CD14-positive monocyte (primary cell): ENCODE results near the gene EGF. TPM values are rescaled to one million over a fixed set of nuclear protein-coding genes. Genes with fewer than 3 reads are reported as not detected.

Experiments used
- DNase-seq, 3 donors: peaks; one replicate each; pipeline ENCODE4 v3.0.0-alpha.2; 2011 to 2022
- H2AFZ ChIP-seq: 2 replicates; pipeline ENCODE4 v1.6.0; 2012; ENCODE audit warnings: mild to moderate bottlenecking, low read depth, low read length, inconsistent platforms; ENCODE audit not compliant: insufficient read depth, poor library complexity, severe bottlenecking
- H3K27ac ChIP-seq, 2 donors: 1 replicate in 1 of 2; 2 replicates in 1 of 2; pipeline ENCODE4 v1.5.1; 2012 to 2013; ENCODE audit warnings: low read length in 2 of 2, control low read depth in 1 of 2, inconsistent platforms in 1 of 2, low read depth in 1 of 2, mild to moderate bottlenecking in 1 of 2
- H3K27me3 ChIP-seq, 2 donors: one replicate each; pipeline versions ENCODE4 v1.6.0 to v1.6.1; 2011 to 2013; ENCODE audit warnings: low read length in 2 of 2; ENCODE audit not compliant: control insufficient read depth in 2 of 2, insufficient read depth in 2 of 2
- H3K36me3 ChIP-seq, 2 donors: replicated peaks in 1 of 2; 1 replicate in 1 of 2; 2 replicates in 1 of 2; pipeline versions ENCODE4 v1.5.1 to v1.6.1; 2012 to 2013; ENCODE audit warnings: low read length in 2 of 2, control low read depth in 1 of 2, inconsistent platforms in 1 of 2, mild to moderate bottlenecking in 1 of 2; ENCODE audit not compliant: insufficient read depth in 2 of 2, control insufficient read depth in 1 of 2
- H3K4me1 ChIP-seq, 2 donors: 1 replicate in 1 of 2; 2 replicates in 1 of 2; pipeline versions ENCODE4 v1.5.1 to v1.6.1; 2012 to 2013; ENCODE audit warnings: low read length in 2 of 2, control low read depth in 1 of 2, inconsistent platforms in 1 of 2, mild to moderate bottlenecking in 1 of 2, moderate library complexity in 1 of 2; ENCODE audit not compliant: insufficient read depth in 2 of 2, control insufficient read depth in 1 of 2
- H3K4me2 ChIP-seq: replicated peaks from 2 replicates; pipeline ENCODE3; 2012; ENCODE audit warnings: low read length, moderate library complexity, mild to moderate bottlenecking; ENCODE audit not compliant: poor library complexity, severe bottlenecking; ENCODE audit errors: extremely low read depth
- H3K4me3 ChIP-seq, 3 experiments: fragments of 200-600 bp in 1 of 3; sonication (generic) in 1 of 3; replicated peaks in 1 of 3; 1 replicate in 2 of 3; 2 replicates in 1 of 3; pipeline ENCODE4 v1.5.1; 2011 to 2013; ENCODE audit warnings: low read length in 3 of 3, mild to moderate bottlenecking in 3 of 3, control low read depth in 2 of 3, low read depth in 2 of 3, inconsistent platforms in 1 of 3, moderate library complexity in 1 of 3
- H3K79me2 ChIP-seq: 2 replicates; pipeline ENCODE4 v1.6.0; 2012; ENCODE audit warnings: mild to moderate bottlenecking, control low read depth, inconsistent platforms, low read length, moderate library complexity; ENCODE audit not compliant: insufficient read depth
- H3K9ac ChIP-seq: 2 replicates; pipeline ENCODE4 v1.6.0; 2017; ENCODE audit warnings: low read length, mild to moderate bottlenecking; ENCODE audit not compliant: insufficient read depth, poor library complexity, severe bottlenecking
- H3K9me3 ChIP-seq, 2 donors: replicated peaks in 1 of 2; 1 replicate in 1 of 2; 2 replicates in 1 of 2; pipeline versions ENCODE4 v1.5.1 to v1.6.1; 2012 to 2013; ENCODE audit warnings: low read length in 2 of 2, control low read depth in 1 of 2; ENCODE audit not compliant: control insufficient read depth in 1 of 2, insufficient read depth in 1 of 2
- H4K20me1 ChIP-seq: 2 replicates; pipeline ENCODE4 v1.6.0; 2012; ENCODE audit warnings: mild to moderate bottlenecking, low read length, control low read depth, moderate library complexity; ENCODE audit not compliant: insufficient read depth
- H3K27ac Mint-ChIP-seq, 7 donors: one replicate each; pipeline ENCODE4 v1.8.0; 2020; ENCODE audit warnings: mild to moderate bottlenecking in 7 of 7, mixed read lengths in 7 of 7, moderate library complexity in 6 of 7, inconsistent platforms in 2 of 7
- H3K27me3 Mint-ChIP-seq, 3 donors: one replicate each; pipeline ENCODE4 v1.8.0; 2021 to 2022; ENCODE audit warnings: low read depth in 3 of 3, mild to moderate bottlenecking in 3 of 3, mixed read lengths in 3 of 3, moderate library complexity in 3 of 3, inconsistent platforms in 1 of 3
- H3K36me3 Mint-ChIP-seq, 2 donors: one replicate each; pipeline ENCODE4 v1.8.0; 2020; ENCODE audit warnings: mixed read lengths in 2 of 2, inconsistent platforms in 1 of 2, mild to moderate bottlenecking in 1 of 2
- H3K4me1 Mint-ChIP-seq: one replicate; pipeline ENCODE4 v1.8.0; 2020; ENCODE audit warnings: mild to moderate bottlenecking, mixed read lengths
- H3K4me3 Mint-ChIP-seq, 2 donors: one replicate each; pipeline ENCODE4 v1.8.0; 2020; ENCODE audit warnings: mild to moderate bottlenecking in 2 of 2, mixed read lengths in 2 of 2, moderate library complexity in 1 of 2
- H3K9me3 Mint-ChIP-seq, 7 donors: one replicate each; pipeline ENCODE4 v1.8.0; 2020 to 2022; ENCODE audit warnings: mixed read lengths in 7 of 7, mild to moderate bottlenecking in 6 of 7, moderate library complexity in 6 of 7, inconsistent platforms in 2 of 7
- CTCF ChIP-seq: fragments of 200-600 bp; IDR thresholded peaks from one replicate; pipeline ENCODE4 v1.8.0; 2022; ENCODE audit warnings: antibody characterized with exemption, mild to moderate bottlenecking
- WGBS: methylation state at CpG from one replicate; pipeline ENCODE4 v1.1.5; 2013; ENCODE audit warnings: missing lambda C conversion rate; ENCODE audit not compliant: insufficient coverage; 5-methylcytosine and 5-hydroxymethylcytosine counted together
- intact Hi-C, 2 donors: fragments of 100-400 bp; cut with micrococcal nuclease; formaldehyde crosslinking; loops; one replicate each; pipeline versions ENCODE4 v1.15.0 to v1.15.1; 2023
- polyA plus RNA-seq, 3 donors: library from polyadenylated mRNA; depleted of rRNA in 1 of 3; unstranded in 2 of 3; stranded (reverse) in 1 of 3; fragments of 300-500 nt in 2 of 3; fragments of >200 nt in 1 of 3; fragmentation: Illumina TruSeq in 2 of 3; gene quantifications; 1 replicate in 2 of 3; 2 replicates in 1 of 3; pipeline ENCODE4 v1.2.3, GENCODE V29; 2012 to 2021

EGF gene
- polyA plus RNA-seq, 3 donors = 0.17 to 4.8 TPM; not detected in 1

GRCh38 chr4:110058677-110059076 is 146.0 kb downstream of the EGF start:
- no peak overlapping the region for H3K27ac ChIP-seq
- peaks cover 47 to 70% of the 10 kb centered on the region in 2 donors for H3K27me3 ChIP-seq
- no peak overlapping the region for H3K4me2 ChIP-seq
- Mint-ChIP-seq H3K27ac (no peak overlapping the region), H3K4me3 (no peak overlapping the region), H3K4me1 (peaks cover 18% of the 10 kb centered on the region), H3K36me3 (peaks cover 0 to 2% of the 10 kb centered on the region in 2 donors), H3K27me3 (peaks cover 16 to 67% (median 22%) of the 10 kb centered on the region in 3 donors), H3K9me3 (no peaks in the 10 kb centered on the region)
- H3K4me1 ChIP-seq = peaks cover 16 to 17% of the 10 kb centered on the region in 2 donors
- no peaks in the 10 kb centered on the region for H4K20me1 ChIP-seq
- H3K9me3 ChIP-seq = no peaks in the 10 kb centered on the region
- H3K4me3 ChIP-seq = no peak overlapping the region
- no peak overlapping the region for H3K9ac ChIP-seq
- WGBS = no CpG with 5 or more reads among the region's 1 CpG
- H2AFZ ChIP-seq = no peak overlapping the region
- no peak for TF ChIP-seq CTCF
- intact Hi-C loops = loop anchor here (10.0 kb wide), 2 partner anchors 136 to 146 kb away; partner anchors contain the start of gene ELOVL6 (in 1 of the 2)
- no peaks in the 10 kb centered on the region for H3K79me2 ChIP-seq
- H3K36me3 ChIP-seq = no peaks in the 10 kb centered on the region
- DNase-seq = no peak

GRCh38 chr4:110059556-110060191 is 147.0 kb downstream of the EGF start:
- peak overlapping the region; percentile 26 for H3K4me2 ChIP-seq
- no peaks in the 10 kb centered on the region for H3K36me3 ChIP-seq
- peak; percentile 6 to 34 (median 21) for DNase-seq
- Mint-ChIP-seq H3K27ac (peak overlapping the region in 1 of 7 donors; percentile 38), H3K4me1 (peaks cover 18% of the 10 kb centered on the region), H3K27me3 (peaks cover 16 to 63% (median 21%) of the 10 kb centered on the region in 3 donors), H3K36me3 (peaks cover 0 to 2% of the 10 kb centered on the region in 2 donors), H3K9me3 (no peaks in the 10 kb centered on the region), H3K4me3 (peak overlapping the region in 1 of 2 donors; percentile 23)
- H3K9me3 ChIP-seq = no peaks in the 10 kb centered on the region
- H3K4me1 ChIP-seq = peaks cover 16 to 17% of the 10 kb centered on the region in 2 donors
- TF ChIP-seq CTCF = no peak
- WGBS = no CpG with 5 or more reads among the region's 3 CpGs
- no peak overlapping the region for H3K9ac ChIP-seq
- H4K20me1 ChIP-seq = no peaks in the 10 kb centered on the region
- peak overlapping the region in 1 of 3 experiments; percentile 17 for H3K4me3 ChIP-seq
- no peaks in the 10 kb centered on the region for H3K79me2 ChIP-seq
- peaks cover 46 to 70% of the 10 kb centered on the region in 2 donors for H3K27me3 ChIP-seq
- H2AFZ ChIP-seq = no peak overlapping the region
- H3K27ac ChIP-seq = no peak overlapping the region
- intact Hi-C loops = loop anchor here (10.0 kb wide), 2 partner anchors 135 to 145 kb away; partner anchors contain the start of gene ELOVL6 (in 1 of the 2)
